LNCAP (cell line): ENCODE data around the gene VOPP1.

Source experiments
- TF ChIP-seq, protein P1 (sequence below): fragments of 450-650 bp; IDR thresholded peaks from 2 replicates; pipeline ENCODE4 v1.5.1; 2017; ENCODE audit warnings: mild to moderate bottlenecking

VOPP1 gene

DNA sequence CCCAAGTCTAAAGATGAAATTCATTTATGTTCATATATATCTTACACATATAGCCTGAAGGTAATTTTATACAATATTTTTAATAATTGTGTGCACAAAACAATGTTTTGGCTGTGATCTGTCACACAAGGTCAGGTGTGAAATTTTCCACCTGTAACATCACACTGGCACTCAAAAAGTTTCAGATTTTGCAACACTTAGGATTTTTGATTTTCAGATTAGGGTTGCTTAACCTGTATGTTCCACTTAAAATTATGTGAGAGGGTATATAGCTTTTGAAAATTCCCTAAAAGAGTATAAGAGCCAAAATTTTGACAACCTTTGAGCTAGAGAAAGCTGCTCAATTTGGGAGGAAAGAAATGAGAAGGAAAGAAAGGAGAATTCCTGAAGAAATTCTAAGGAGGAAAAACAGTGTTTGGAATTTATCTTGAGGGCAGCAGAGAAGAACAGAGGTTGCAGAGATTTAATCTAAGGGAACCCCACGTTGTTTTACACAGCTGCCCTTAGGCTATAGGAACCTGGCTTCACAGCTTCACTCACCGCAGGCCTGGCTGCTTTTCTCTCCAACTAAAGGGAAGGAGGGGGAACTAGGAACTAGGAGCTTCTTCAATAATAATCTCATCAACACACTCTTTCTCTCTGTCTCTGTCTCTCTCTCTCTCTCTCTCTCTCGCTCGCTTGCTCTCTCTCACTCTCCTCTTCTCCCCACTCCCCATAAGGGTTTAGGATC lies 8.5 kb downstream of the VOPP1 start:
- TF ChIP-seq, protein P1, sequence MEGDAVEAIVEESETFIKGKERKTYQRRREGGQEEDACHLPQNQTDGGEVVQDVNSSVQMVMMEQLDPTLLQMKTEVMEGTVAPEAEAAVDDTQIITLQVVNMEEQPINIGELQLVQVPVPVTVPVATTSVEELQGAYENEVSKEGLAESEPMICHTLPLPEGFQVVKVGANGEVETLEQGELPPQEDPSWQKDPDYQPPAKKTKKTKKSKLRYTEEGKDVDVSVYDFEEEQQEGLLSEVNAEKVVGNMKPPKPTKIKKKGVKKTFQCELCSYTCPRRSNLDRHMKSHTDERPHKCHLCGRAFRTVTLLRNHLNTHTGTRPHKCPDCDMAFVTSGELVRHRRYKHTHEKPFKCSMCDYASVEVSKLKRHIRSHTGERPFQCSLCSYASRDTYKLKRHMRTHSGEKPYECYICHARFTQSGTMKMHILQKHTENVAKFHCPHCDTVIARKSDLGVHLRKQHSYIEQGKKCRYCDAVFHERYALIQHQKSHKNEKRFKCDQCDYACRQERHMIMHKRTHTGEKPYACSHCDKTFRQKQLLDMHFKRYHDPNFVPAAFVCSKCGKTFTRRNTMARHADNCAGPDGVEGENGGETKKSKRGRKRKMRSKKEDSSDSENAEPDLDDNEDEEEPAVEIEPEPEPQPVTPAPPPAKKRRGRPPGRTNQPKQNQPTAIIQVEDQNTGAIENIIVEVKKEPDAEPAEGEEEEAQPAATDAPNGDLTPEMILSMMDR, result no peak

DNA sequence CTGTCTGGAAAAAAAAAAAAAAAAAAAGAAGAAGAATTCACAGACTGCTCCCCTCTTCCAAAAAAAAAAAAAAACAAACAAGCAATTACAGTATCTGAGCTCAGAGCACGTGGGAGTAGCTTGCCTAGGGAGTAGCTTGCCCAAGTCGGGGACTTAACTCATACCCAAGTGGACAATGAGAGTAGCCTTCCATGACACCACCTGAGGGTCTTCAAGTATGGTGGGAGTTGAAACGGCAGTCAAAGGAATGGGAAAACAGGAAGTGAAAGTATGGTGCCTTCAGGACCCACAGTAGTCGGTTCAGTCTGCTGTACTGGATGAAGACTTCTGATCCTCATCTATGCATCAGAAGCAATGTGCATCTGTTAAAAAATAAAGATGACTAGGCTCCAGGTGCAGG lies 10.6 kb downstream of the VOPP1 start:
- TF ChIP-seq, protein P1, result no peak

- TF ChIP-seq, protein P1, result no peak
These were observed 13.1 kb downstream of the VOPP1 start for GRCh38 chr7:55558962-55559920.

- TF ChIP-seq, protein P1, result no peak
These were observed 14.6 kb downstream of the VOPP1 start for GRCh38 chr7:55557666-55558188.

GRCh38 chr7:55556492-55556891 lies 15.8 kb downstream of the VOPP1 start:
- TF ChIP-seq, protein P1, result no peak

DNA sequence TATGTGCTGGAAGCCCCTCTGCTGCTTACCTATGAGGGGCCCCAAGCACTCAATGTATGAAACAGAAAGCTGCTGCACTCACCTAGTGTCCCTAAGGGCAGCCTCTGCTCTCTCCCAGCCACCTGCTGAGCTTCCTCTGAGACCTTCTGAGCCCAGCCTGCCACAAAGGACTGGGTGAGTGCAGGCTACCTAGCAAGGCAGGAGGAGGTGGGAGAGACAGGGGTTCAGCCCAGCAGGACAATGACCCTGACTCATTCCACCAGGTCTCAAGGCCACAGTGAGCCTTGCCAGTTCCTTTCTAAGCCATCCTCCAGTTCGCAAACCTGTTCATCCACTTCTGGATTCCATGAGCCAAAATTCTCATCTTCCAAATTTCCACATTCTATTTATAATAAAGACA lies 16.3 kb downstream of the VOPP1 start:
- TF ChIP-seq, protein P1, result no peak

GRCh38 chr7:55555160-55555559 lies 17.1 kb downstream of the VOPP1 start:
- TF ChIP-seq, protein P1, result no peak
